ENCODE measurements around the gene LRMDA.
A peak's percentile ranks its signal among the peaks of the same experiment; 100 is the strongest.

LRMDA gene

GRCh38 chr10:76296957-76297356 is 865.5 kb downstream of the LRMDA start:
- Histone ChIP-seq H3K23ac (ENCODE audit: low read length) (no peak overlapping the region), H3K79me1 (ENCODE audit: low read length) (no peaks in the 10 kb centered on the region), H3K18ac (ENCODE audit: low read length) (no peak overlapping the region), H3K27me3 (ENCODE audit: insufficient read depth, low read length, poor library complexity) (no peaks in the 10 kb centered on the region), H2BK120ac (ENCODE audit: low read depth, low read length) (no peak overlapping the region), H3K9ac (ENCODE audit: low read length) (no peak overlapping the region), H2BK15ac (replicated peaks; ENCODE audit: low read depth) (no peak overlapping the region), H4K5ac (ENCODE audit: low read length) (no peak overlapping the region), H4K8ac (ENCODE audit: low read depth, low read length) (no peak overlapping the region), H3K56ac (ENCODE audit: low read length) (no peak overlapping the region), H3K4me3 (ENCODE audit: low read length) (no peak overlapping the region), H3K4me2 (ENCODE audit: low read length) (no peak overlapping the region), H3K27ac (ENCODE audit: low read depth, low read length) (no peak overlapping the region), H2BK5ac (ENCODE audit: low read length) (no peak overlapping the region), H3K4ac (ENCODE audit: low read depth, low read length) (no peak overlapping the region), H2AK5ac (ENCODE audit: low read length) (no peak overlapping the region), H3K4me1 (ENCODE audit: control insufficient read depth, low read depth, low read length) (no peaks in the 10 kb centered on the region), H3K79me2 (ENCODE audit: control insufficient read depth, insufficient read depth, low read length) (no peaks in the 10 kb centered on the region), H3K36me3 (ENCODE audit: control insufficient read depth, insufficient read depth, low read length) (no peaks in the 10 kb centered on the region)
- no CpG with 5 or more reads among the region's 3 CpGs for WGBS (ENCODE audit: extremely low coverage, insufficient coverage, low lambda C conversion rate)
- DNase-seq, result no peak

- Histone ChIP-seq H3K18ac (ENCODE audit: low read length) (peak overlapping the region; percentile 92), H3K79me1 (ENCODE audit: low read length) (no peaks in the 10 kb centered on the region), H3K4me1 (ENCODE audit: control insufficient read depth, low read depth, low read length) (peaks cover 2% of the 10 kb centered on the region), H3K36me3 (ENCODE audit: control insufficient read depth, insufficient read depth, low read length) (no peaks in the 10 kb centered on the region), H2BK5ac (ENCODE audit: low read length) (no peak overlapping the region), H3K4ac (ENCODE audit: low read depth, low read length) (peak overlapping the region; percentile 48), H3K27ac (ENCODE audit: low read depth, low read length) (no peak overlapping the region), H3K27me3 (ENCODE audit: insufficient read depth, low read length, poor library complexity) (no peaks in the 10 kb centered on the region), H3K9ac (ENCODE audit: low read length) (no peak overlapping the region), H3K4me3 (ENCODE audit: low read length) (no peak overlapping the region), H2BK120ac (ENCODE audit: low read depth, low read length) (no peak overlapping the region), H3K23ac (ENCODE audit: low read length) (no peak overlapping the region), H4K5ac (ENCODE audit: low read length) (no peak overlapping the region), H4K8ac (ENCODE audit: low read depth, low read length) (no peak overlapping the region), H3K79me2 (ENCODE audit: control insufficient read depth, insufficient read depth, low read length) (no peaks in the 10 kb centered on the region), H3K4me2 (ENCODE audit: low read length) (no peak overlapping the region), H2AK5ac (ENCODE audit: low read length) (no peak overlapping the region), H2BK15ac (replicated peaks; ENCODE audit: low read depth) (no peak overlapping the region), H3K56ac (ENCODE audit: low read length) (no peak overlapping the region)
- no peak for DNase-seq
- WGBS (ENCODE audit: extremely low coverage, insufficient coverage, low lambda C conversion rate), result no CpG with 5 or more reads among the region's 4 CpGs
These were observed 865.9 kb downstream of the LRMDA start for GRCh38 chr10:76297358-76297757.

GRCh38 chr10:76297780-76298281 is 866.4 kb downstream of the LRMDA start:
- no peak overlapping the region for H3K4me3 ChIP-seq (ENCODE audit: low read length)
- no peak overlapping the region for H3K9ac ChIP-seq (ENCODE audit: low read length)
- no peak overlapping the region for H3K23ac ChIP-seq (ENCODE audit: low read length)
- H2BK15ac ChIP-seq (replicated peaks; ENCODE audit: low read depth), result no peak overlapping the region
- no CpG with 5 or more reads among the region's 10 CpGs for WGBS (ENCODE audit: extremely low coverage, insufficient coverage, low lambda C conversion rate)
- no peak overlapping the region for H4K5ac ChIP-seq (ENCODE audit: low read length)
- peak overlapping the region; percentile 12 for H3K56ac ChIP-seq (ENCODE audit: low read length)
- H3K36me3 ChIP-seq (ENCODE audit: control insufficient read depth, insufficient read depth, low read length), result no peaks in the 10 kb centered on the region
- no peak overlapping the region for H4K8ac ChIP-seq (ENCODE audit: low read depth, low read length)
- H3K4ac ChIP-seq (ENCODE audit: low read depth, low read length), result no peak overlapping the region
- no peaks in the 10 kb centered on the region for H3K27me3 ChIP-seq (ENCODE audit: insufficient read depth, low read length, poor library complexity)
- H3K79me1 ChIP-seq (ENCODE audit: low read length), result no peaks in the 10 kb centered on the region
- H2BK120ac ChIP-seq (ENCODE audit: low read depth, low read length), result no peak overlapping the region
- H2BK5ac ChIP-seq (ENCODE audit: low read length), result no peak overlapping the region
- H3K4me1 ChIP-seq (ENCODE audit: control insufficient read depth, low read depth, low read length), result peaks cover 2% of the 10 kb centered on the region
- no peak for DNase-seq
- no peak overlapping the region for H3K4me2 ChIP-seq (ENCODE audit: low read length)
- peak overlapping the region; percentile 92 for H3K18ac ChIP-seq (ENCODE audit: low read length)
- no peak overlapping the region for H3K27ac ChIP-seq (ENCODE audit: low read depth, low read length)
- H2AK5ac ChIP-seq (ENCODE audit: low read length), result no peak overlapping the region
- no peaks in the 10 kb centered on the region for H3K79me2 ChIP-seq (ENCODE audit: control insufficient read depth, insufficient read depth, low read length)

- H3K27ac ChIP-seq (ENCODE audit: low read depth, low read length), result no peak overlapping the region
- DNase-seq, result no peak
These were observed 866.9 kb downstream of the LRMDA start for GRCh38 chr10:76298329-76298728.

GRCh38 chr10:76299501-76299900 is 868.1 kb downstream of the LRMDA start:
- no peak overlapping the region for H3K23ac ChIP-seq (ENCODE audit: low read length)
- peak overlapping the region; percentile 65 for H2BK15ac ChIP-seq (replicated peaks; ENCODE audit: low read depth)
- no peak overlapping the region for H4K8ac ChIP-seq (ENCODE audit: low read depth, low read length)
- H3K4me1 ChIP-seq (ENCODE audit: control insufficient read depth, low read depth, low read length), result peaks cover 2% of the 10 kb centered on the region
- WGBS (ENCODE audit: extremely low coverage, insufficient coverage, low lambda C conversion rate), result no CpG with 5 or more reads among the region's 4 CpGs
- no peak overlapping the region for H2BK5ac ChIP-seq (ENCODE audit: low read length)
- H3K18ac ChIP-seq (ENCODE audit: low read length), result peak overlapping the region; percentile 82
- H3K9ac ChIP-seq (ENCODE audit: low read length), result no peak overlapping the region
- H3K4ac ChIP-seq (ENCODE audit: low read depth, low read length), result no peak overlapping the region
- H3K27me3 ChIP-seq (ENCODE audit: insufficient read depth, low read length, poor library complexity), result no peaks in the 10 kb centered on the region
- H3K4me2 ChIP-seq (ENCODE audit: low read length), result no peak overlapping the region
- no peak overlapping the region for H4K5ac ChIP-seq (ENCODE audit: low read length)
- H3K79me2 ChIP-seq (ENCODE audit: control insufficient read depth, insufficient read depth, low read length), result no peaks in the 10 kb centered on the region
- H2BK120ac ChIP-seq (ENCODE audit: low read depth, low read length), result no peak overlapping the region
- no peaks in the 10 kb centered on the region for H3K36me3 ChIP-seq (ENCODE audit: control insufficient read depth, insufficient read depth, low read length)
- no peak overlapping the region for H2AK5ac ChIP-seq (ENCODE audit: low read length)
- H3K4me3 ChIP-seq (ENCODE audit: low read length), result no peak overlapping the region
- H3K56ac ChIP-seq (ENCODE audit: low read length), result no peak overlapping the region
- DNase-seq, result peak; percentile 63
- no peak overlapping the region for H3K27ac ChIP-seq (ENCODE audit: low read depth, low read length)
- H3K79me1 ChIP-seq (ENCODE audit: low read length), result no peaks in the 10 kb centered on the region

More at GRCh38 chr10:76298329-76298728, 866.9 kb downstream of the LRMDA start:
- Histone ChIP-seq H3K79me1 (ENCODE audit: low read length) (no peaks in the 10 kb centered on the region), H3K9ac (ENCODE audit: low read length) (no peak overlapping the region), H3K79me2 (ENCODE audit: control insufficient read depth, insufficient read depth, low read length) (no peaks in the 10 kb centered on the region), H3K4me2 (ENCODE audit: low read length) (no peak overlapping the region), H3K56ac (ENCODE audit: low read length) (no peak overlapping the region), H2BK5ac (ENCODE audit: low read length) (no peak overlapping the region), H3K27me3 (ENCODE audit: insufficient read depth, low read length, poor library complexity) (no peaks in the 10 kb centered on the region), H4K5ac (ENCODE audit: low read length) (no peak overlapping the region), H3K4me3 (ENCODE audit: low read length) (no peak overlapping the region), H2AK5ac (ENCODE audit: low read length) (no peak overlapping the region), H2BK15ac (replicated peaks; ENCODE audit: low read depth) (no peak overlapping the region), H3K4ac (ENCODE audit: low read depth, low read length) (no peak overlapping the region), H4K8ac (ENCODE audit: low read depth, low read length) (no peak overlapping the region), H3K23ac (ENCODE audit: low read length) (no peak overlapping the region), H3K36me3 (ENCODE audit: control insufficient read depth, insufficient read depth, low read length) (no peaks in the 10 kb centered on the region), H3K18ac (ENCODE audit: low read length) (no peak overlapping the region), H2BK120ac (ENCODE audit: low read depth, low read length) (no peak overlapping the region), H3K4me1 (ENCODE audit: control insufficient read depth, low read depth, low read length) (peaks cover 2% of the 10 kb centered on the region)
- WGBS (ENCODE audit: extremely low coverage, insufficient coverage, low lambda C conversion rate), result no CpG with 5 or more reads among the region's 3 CpGs

- Histone ChIP-seq H3K27me3 (ENCODE audit: insufficient read depth, low read length, poor library complexity) (no peaks in the 10 kb centered on the region), H3K4ac (ENCODE audit: low read depth, low read length) (no peak overlapping the region), H3K36me3 (ENCODE audit: control insufficient read depth, insufficient read depth, low read length) (no peaks in the 10 kb centered on the region), H4K8ac (ENCODE audit: low read depth, low read length) (no peak overlapping the region), H3K23ac (ENCODE audit: low read length) (no peak overlapping the region), H3K9ac (ENCODE audit: low read length) (no peak overlapping the region), H2BK120ac (ENCODE audit: low read depth, low read length) (no peak overlapping the region), H3K4me3 (ENCODE audit: low read length) (no peak overlapping the region), H3K4me1 (ENCODE audit: control insufficient read depth, low read depth, low read length) (peaks cover 2% of the 10 kb centered on the region), H3K18ac (ENCODE audit: low read length) (peak overlapping the region; percentile 98), H2AK5ac (ENCODE audit: low read length) (no peak overlapping the region), H3K27ac (ENCODE audit: low read depth, low read length) (no peak overlapping the region), H2BK5ac (ENCODE audit: low read length) (no peak overlapping the region), H2BK15ac (replicated peaks; ENCODE audit: low read depth) (no peak overlapping the region), H3K79me2 (ENCODE audit: control insufficient read depth, insufficient read depth, low read length) (no peaks in the 10 kb centered on the region), H4K5ac (ENCODE audit: low read length) (no peak overlapping the region), H3K79me1 (ENCODE audit: low read length) (no peaks in the 10 kb centered on the region), H3K56ac (ENCODE audit: low read length) (no peak overlapping the region), H3K4me2 (ENCODE audit: low read length) (no peak overlapping the region)
- WGBS (ENCODE audit: extremely low coverage, insufficient coverage, low lambda C conversion rate), result no CpG with 5 or more reads among the region's 4 CpGs
- no peak for DNase-seq
These were observed 869.8 kb downstream of the LRMDA start for GRCh38 chr10:76301211-76301610.
